HEK293 (cell line): Measurements from ENCODE around the gene RP2.

Experiments used
- CTCF ChIA-PET: fragments of 350-600 bp; formaldehyde crosslinking; extraction: SDS; loops from one replicate; lab custom pipeline; 2021; ENCODE audit warnings: antibody characterized with exemption; lab: Yijun Ruan, JAX
- POLR2A ChIA-PET: fragments of 300-600 bp; formaldehyde crosslinking; extraction: SDS; loops from one replicate; lab custom pipeline; 2020; ENCODE audit warnings: antibody characterized with exemption, inconsistent platforms; lab: Yijun Ruan, JAX
- H3K27ac ChIP-seq: fragments of 200-500 bp; sonication (Bioruptor generic); 2 replicates; pipeline ENCODE4 v1.5.1; 2014; ENCODE audit warnings: low read depth, low read length, control low read depth, inconsistent platforms; ENCODE audit errors: extremely low read depth
- H3K36me3 ChIP-seq, 2 experiments: fragments of 200-500 bp in 1 of 2; sonication (Bioruptor generic) in 1 of 2; 1 replicate in 1 of 2; 2 replicates in 1 of 2; pipeline ENCODE4 v1.5.1; 2014 to 2017; ENCODE audit warnings: inconsistent platforms in 2 of 2, low read length in 2 of 2; ENCODE audit not compliant: control insufficient read depth in 2 of 2, insufficient read depth in 1 of 2
- H3K4me1 ChIP-seq: fragments of 200-500 bp; sonication (Bioruptor generic); 2 replicates; pipeline ENCODE4 v1.5.1; 2014; ENCODE audit warnings: mild to moderate bottlenecking, low read length, inconsistent platforms; ENCODE audit not compliant: control insufficient read depth, insufficient read depth
- H3K4me3 ChIP-seq: 2 replicates; pipeline ENCODE4 v1.5.1; 2011; ENCODE audit warnings: low read depth, mild to moderate bottlenecking, control low read depth, low read length, moderate library complexity
- H3K9me3 ChIP-seq: fragments of 200-500 bp; sonication (Bioruptor generic); 2 replicates; pipeline ENCODE4 v1.5.1; 2014; ENCODE audit warnings: low read depth, low read length, inconsistent platforms; ENCODE audit not compliant: control insufficient read depth, insufficient read depth
- GLIS1 ChIP-seq: fragments of 450-650 bp; formaldehyde crosslinking; IDR thresholded peaks from 2 replicates; pipeline ENCODE4 v1.5.1; 2016; ENCODE audit warnings: missing biosample characterization, missing genetic modification characterization
- GLIS2 ChIP-seq: fragments of 450-650 bp; formaldehyde crosslinking; IDR thresholded peaks from 2 replicates; pipeline ENCODE4 v1.5.1; 2016; ENCODE audit warnings: missing biosample characterization, missing genetic modification characterization
- KLF8 ChIP-seq: fragments of 450-650 bp; formaldehyde crosslinking; IDR thresholded peaks from 2 replicates; pipeline ENCODE4 v1.5.1; 2016; ENCODE audit warnings: missing biosample characterization, missing genetic modification characterization
- KLF9 ChIP-seq: fragments of 450-650 bp; formaldehyde crosslinking; IDR thresholded peaks from 2 replicates; pipeline ENCODE4 v1.5.1; 2016; ENCODE audit warnings: missing biosample characterization, missing genetic modification characterization, low read depth
- MEIS1 ChIP-seq: sonication (generic); formaldehyde crosslinking; IDR thresholded peaks from 2 replicates; pipeline ENCODE4 v1.8.1; 2022; ENCODE audit warnings: missing genetic modification reagents, mild to moderate bottlenecking, borderline replicate concordance
- MZF1 ChIP-seq: fragments of 450-650 bp; formaldehyde crosslinking; IDR thresholded peaks from 2 replicates; pipeline ENCODE4 v1.5.1; 2017; ENCODE audit warnings: missing biosample characterization, missing genetic modification characterization, borderline replicate concordance
- PRDM1 ChIP-seq: fragments of 450-650 bp; formaldehyde crosslinking; IDR thresholded peaks from 2 replicates; pipeline ENCODE4; 2016; ENCODE audit warnings: missing biosample characterization, missing genetic modification characterization
- RBAK ChIP-seq: fragments of 450-650 bp; formaldehyde crosslinking; IDR thresholded peaks from 2 replicates; pipeline ENCODE4 v1.5.1; 2016; ENCODE audit warnings: missing biosample characterization, missing genetic modification characterization
- SP3 ChIP-seq: fragments of 450-650 bp; formaldehyde crosslinking; IDR thresholded peaks from 2 replicates; pipeline ENCODE4 v1.5.1; 2016; ENCODE audit warnings: missing biosample characterization, missing genetic modification characterization
- WT1 ChIP-seq: fragments of 450-650 bp; formaldehyde crosslinking; IDR thresholded peaks from 2 replicates; pipeline ENCODE4 v1.5.1; 2016; ENCODE audit warnings: missing biosample characterization, missing genetic modification characterization
- ZBTB17 ChIP-seq: fragments of 450-650 bp; formaldehyde crosslinking; IDR thresholded peaks from 2 replicates; pipeline ENCODE4 v1.5.1; 2016; ENCODE audit warnings: missing biosample characterization, missing genetic modification characterization
- ZBTB20 ChIP-seq: fragments of 450-650 bp; formaldehyde crosslinking; IDR thresholded peaks from 2 replicates; pipeline ENCODE4 v1.5.1; 2016; ENCODE audit warnings: missing biosample characterization, missing genetic modification characterization
- ZBTB7A ChIP-seq: fragments of 450-650 bp; formaldehyde crosslinking; IDR thresholded peaks from 2 replicates; pipeline ENCODE4 v1.5.1; 2016; ENCODE audit warnings: low read depth, missing biosample characterization, missing genetic modification characterization
- ZFP69B ChIP-seq: fragments of 450-650 bp; formaldehyde crosslinking; IDR thresholded peaks from 2 replicates; pipeline ENCODE4 v1.5.1; 2016; ENCODE audit warnings: missing biosample characterization, missing genetic modification characterization
- ZNF132 ChIP-seq: fragments of 450-650 bp; formaldehyde crosslinking; IDR thresholded peaks from 2 replicates; pipeline ENCODE4 v1.5.1; 2017; ENCODE audit warnings: missing biosample characterization, missing genetic modification characterization, borderline replicate concordance
- ZNF350 ChIP-seq: fragments of 450-650 bp; formaldehyde crosslinking; IDR thresholded peaks from 2 replicates; pipeline ENCODE4 v1.5.0; 2017; ENCODE audit warnings: missing biosample characterization, mild to moderate bottlenecking, missing genetic modification characterization
- ZNF391 ChIP-seq: fragments of 450-650 bp; formaldehyde crosslinking; IDR thresholded peaks from 2 replicates; pipeline ENCODE4 v1.5.1; 2016; ENCODE audit warnings: low read depth, missing biosample characterization, missing genetic modification characterization, borderline replicate concordance
- ZNF488 ChIP-seq: fragments of 450-650 bp; formaldehyde crosslinking; IDR thresholded peaks from 2 replicates; pipeline ENCODE4 v1.5.1; 2016; ENCODE audit warnings: missing biosample characterization, missing genetic modification characterization
- ZNF654 ChIP-seq: fragments of 450-650 bp; formaldehyde crosslinking; IDR thresholded peaks from 2 replicates; pipeline ENCODE4 v1.5.1; 2016; ENCODE audit warnings: low read depth, missing biosample characterization, missing genetic modification characterization
- ZNF791 ChIP-seq: fragments of 450-650 bp; formaldehyde crosslinking; IDR thresholded peaks from 2 replicates; pipeline ENCODE4 v1.5.1; 2016; ENCODE audit warnings: missing biosample characterization, missing genetic modification characterization
- TF ChIP-seq, protein P1 (sequence below): fragments of 450-650 bp; formaldehyde crosslinking; IDR thresholded peaks from 2 replicates; pipeline ENCODE4 v1.5.1; 2016; ENCODE audit warnings: missing biosample characterization, missing genetic modification characterization
- TF ChIP-seq, protein P2 (sequence below): fragments of 450-650 bp; formaldehyde crosslinking; IDR thresholded peaks from 2 replicates; pipeline ENCODE4 v1.5.1; 2017; ENCODE audit warnings: missing biosample characterization, missing genetic modification characterization
- TF ChIP-seq, protein P3 (sequence below): fragments of 450-650 bp; formaldehyde crosslinking; IDR thresholded peaks from 2 replicates; pipeline ENCODE4 v1.5.1; 2016; ENCODE audit warnings: missing biosample characterization, missing genetic modification characterization

Gene RP2

GRCh38 chrX:46884799-46885198, 48.0 kb downstream of the RP2 start:
- CTCF ChIA-PET: no interaction called here
- Histone ChIP-seq H3K36me3 (peaks cover 0 to 5% of the 10 kb centered on the region in 2 experiments; a peak in 2 of 3 replicates), H3K9me3 (no peaks in the 10 kb centered on the region), H3K27ac (no peak overlapping the region), H3K4me3 (no peak overlapping the region), H3K4me1 (no peaks in the 10 kb centered on the region)
- TF ChIP-seq ZNF350 (tag by site-specific recombination): no peak
- no peak for TF ChIP-seq ZNF132 (tag by site-specific recombination)
- TF ChIP-seq ZBTB7A (tag by site-specific recombination): no peak
- TF ChIP-seq ZNF654 (tag by site-specific recombination): no peak
- POLR2A ChIA-PET: no interaction called here

DNA sequence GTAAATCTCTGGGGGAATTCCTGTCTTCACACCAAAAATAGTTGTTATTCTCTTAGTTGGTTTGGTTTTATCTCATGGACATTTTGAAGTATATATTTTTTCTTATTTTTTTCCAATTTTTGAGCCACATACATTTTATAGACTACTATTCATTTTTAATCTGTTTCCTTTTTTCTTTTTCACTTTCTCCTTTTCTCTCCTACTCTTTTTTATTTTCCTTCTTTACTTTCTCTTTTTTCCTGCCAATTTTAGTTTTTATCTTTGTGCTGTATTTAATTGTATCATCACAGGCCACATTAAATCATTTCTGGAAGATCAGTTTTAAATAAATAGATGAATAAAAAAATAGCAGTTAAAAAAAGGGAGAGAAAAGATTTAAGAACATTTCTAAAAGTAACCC, 61.4 kb downstream of the RP2 start:
- Histone ChIP-seq H3K4me3 (no peak overlapping the region), H3K36me3 (no peaks in the 10 kb centered on the region), H3K4me1 (no peaks in the 10 kb centered on the region), H3K9me3 (no peaks in the 10 kb centered on the region), H3K27ac (no peak overlapping the region)
- ChIA-PET POLR2A (no interaction called here), CTCF (no interaction called here)
- no peak for TF ChIP-seq ZNF488 (tag by site-specific recombination)
- TF ChIP-seq PRDM1 (tag by site-specific recombination): peak; percentile 95

- Histone ChIP-seq H3K36me3 (no peaks in the 10 kb centered on the region), H3K9me3 (no peaks in the 10 kb centered on the region), H3K4me3 (peak overlapping the region; percentile 33), H3K27ac (no peak overlapping the region), H3K4me1 (peaks cover 2% of the 10 kb centered on the region; the same call in 1 of the 2 replicates)
- POLR2A ChIA-PET: interaction anchor here (1.3 kb wide), 1 partner anchor 67 kb away, joined by 3 read pairs; the partner anchor contains the start of gene RP2
- CTCF ChIA-PET: interaction anchor here (0.5 to 2.7 kb wide), 35 partner anchors 11 to 234 kb away, joined by 3 to 24 read pairs (median 4); partner anchors contain the start of gene RP2
- TF ChIP-seq SP3 (tag by site-specific recombination) (0 out of 2 replicates have a peak, but pooled peaks have one; percentile 26), ZNF791 (tag by site-specific recombination) (no peak), ZFP69B (tag by site-specific recombination) (peak; percentile 28; the same call in 1 of the 2 replicates), ZBTB20 (tag by site-specific recombination) (peak; percentile 94), MZF1 (tag by site-specific recombination) (peak; percentile 88), ZBTB17 (tag by site-specific recombination) (peak; percentile 75), GLIS1 (0 out of 2 replicates have a peak, but pooled peaks have one; percentile 24), GLIS2 (peak; percentile 65), RBAK (tag by site-specific recombination) (no peak), ZNF350 (tag by site-specific recombination) (no peak), WT1 (tag by site-specific recombination) (no peak), KLF8 (tag by site-specific recombination) (peak; percentile 38; the same call in 1 of the 2 replicates), KLF9 (peak; percentile 25; the same call in 1 of the 2 replicates), ZNF391 (tag by site-specific recombination) (no peak), MEIS1 (CRISPR knock-in tag) (no peak)
- TF ChIP-seq, protein P1, sequence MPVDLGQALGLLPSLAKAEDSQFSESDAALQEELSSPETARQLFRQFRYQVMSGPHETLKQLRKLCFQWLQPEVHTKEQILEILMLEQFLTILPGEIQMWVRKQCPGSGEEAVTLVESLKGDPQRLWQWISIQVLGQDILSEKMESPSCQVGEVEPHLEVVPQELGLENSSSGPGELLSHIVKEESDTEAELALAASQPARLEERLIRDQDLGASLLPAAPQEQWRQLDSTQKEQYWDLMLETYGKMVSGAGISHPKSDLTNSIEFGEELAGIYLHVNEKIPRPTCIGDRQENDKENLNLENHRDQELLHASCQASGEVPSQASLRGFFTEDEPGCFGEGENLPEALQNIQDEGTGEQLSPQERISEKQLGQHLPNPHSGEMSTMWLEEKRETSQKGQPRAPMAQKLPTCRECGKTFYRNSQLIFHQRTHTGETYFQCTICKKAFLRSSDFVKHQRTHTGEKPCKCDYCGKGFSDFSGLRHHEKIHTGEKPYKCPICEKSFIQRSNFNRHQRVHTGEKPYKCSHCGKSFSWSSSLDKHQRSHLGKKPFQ (tag by site-specific recombination): peak; percentile 56; the same call in 1 of the 2 replicates
- TF ChIP-seq, protein P2, sequence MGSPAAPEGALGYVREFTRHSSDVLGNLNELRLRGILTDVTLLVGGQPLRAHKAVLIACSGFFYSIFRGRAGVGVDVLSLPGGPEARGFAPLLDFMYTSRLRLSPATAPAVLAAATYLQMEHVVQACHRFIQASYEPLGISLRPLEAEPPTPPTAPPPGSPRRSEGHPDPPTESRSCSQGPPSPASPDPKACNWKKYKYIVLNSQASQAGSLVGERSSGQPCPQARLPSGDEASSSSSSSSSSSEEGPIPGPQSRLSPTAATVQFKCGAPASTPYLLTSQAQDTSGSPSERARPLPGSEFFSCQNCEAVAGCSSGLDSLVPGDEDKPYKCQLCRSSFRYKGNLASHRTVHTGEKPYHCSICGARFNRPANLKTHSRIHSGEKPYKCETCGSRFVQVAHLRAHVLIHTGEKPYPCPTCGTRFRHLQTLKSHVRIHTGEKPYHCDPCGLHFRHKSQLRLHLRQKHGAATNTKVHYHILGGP (tag by site-specific recombination): no peak
- TF ChIP-seq, protein P3, sequence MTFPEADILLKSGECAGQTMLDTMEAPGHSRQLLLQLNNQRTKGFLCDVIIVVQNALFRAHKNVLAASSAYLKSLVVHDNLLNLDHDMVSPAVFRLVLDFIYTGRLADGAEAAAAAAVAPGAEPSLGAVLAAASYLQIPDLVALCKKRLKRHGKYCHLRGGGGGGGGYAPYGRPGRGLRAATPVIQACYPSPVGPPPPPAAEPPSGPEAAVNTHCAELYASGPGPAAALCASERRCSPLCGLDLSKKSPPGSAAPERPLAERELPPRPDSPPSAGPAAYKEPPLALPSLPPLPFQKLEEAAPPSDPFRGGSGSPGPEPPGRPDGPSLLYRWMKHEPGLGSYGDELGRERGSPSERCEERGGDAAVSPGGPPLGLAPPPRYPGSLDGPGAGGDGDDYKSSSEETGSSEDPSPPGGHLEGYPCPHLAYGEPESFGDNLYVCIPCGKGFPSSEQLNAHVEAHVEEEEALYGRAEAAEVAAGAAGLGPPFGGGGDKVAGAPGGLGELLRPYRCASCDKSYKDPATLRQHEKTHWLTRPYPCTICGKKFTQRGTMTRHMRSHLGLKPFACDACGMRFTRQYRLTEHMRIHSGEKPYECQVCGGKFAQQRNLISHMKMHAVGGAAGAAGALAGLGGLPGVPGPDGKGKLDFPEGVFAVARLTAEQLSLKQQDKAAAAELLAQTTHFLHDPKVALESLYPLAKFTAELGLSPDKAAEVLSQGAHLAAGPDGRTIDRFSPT (tag by site-specific recombination): peak; percentile 23; the same call in 1 of the 2 replicates
Measured at GRCh38 chrX:46903458-46904242, 66.8 kb downstream of the RP2 start.
